ENCODE results near the gene MAPKAPK2.

DNA sequence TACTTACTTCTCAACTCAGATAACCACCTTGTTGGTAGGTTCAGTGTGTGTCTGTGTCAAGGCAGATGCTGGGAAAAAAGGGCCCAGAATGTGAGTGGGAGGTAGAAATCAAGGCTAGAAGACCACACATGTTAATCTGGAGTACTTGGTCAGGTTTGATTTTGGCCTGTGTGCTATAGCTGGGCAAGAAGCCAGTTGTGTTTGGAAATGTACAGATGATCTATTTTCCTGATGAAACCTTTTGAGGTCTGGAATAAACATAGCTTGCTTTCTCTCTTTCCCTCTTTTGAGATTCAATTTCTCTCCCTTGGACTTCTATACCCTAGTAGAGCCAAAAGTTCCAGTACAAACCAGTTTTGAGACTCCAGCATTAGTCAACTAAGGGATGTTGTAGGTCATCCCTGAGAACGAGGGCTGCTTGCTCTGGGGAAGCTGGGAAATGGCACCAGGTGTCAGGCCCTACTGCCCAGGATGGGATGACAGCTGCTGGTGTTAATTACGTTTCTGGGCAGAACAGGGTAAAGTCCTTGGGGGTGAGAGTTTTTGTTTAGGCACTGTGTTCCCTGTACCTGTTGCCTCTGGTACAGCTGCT is 15.8 kb downstream of the MAPKAPK2 start:
- TF ChIP-seq, protein P1, sequence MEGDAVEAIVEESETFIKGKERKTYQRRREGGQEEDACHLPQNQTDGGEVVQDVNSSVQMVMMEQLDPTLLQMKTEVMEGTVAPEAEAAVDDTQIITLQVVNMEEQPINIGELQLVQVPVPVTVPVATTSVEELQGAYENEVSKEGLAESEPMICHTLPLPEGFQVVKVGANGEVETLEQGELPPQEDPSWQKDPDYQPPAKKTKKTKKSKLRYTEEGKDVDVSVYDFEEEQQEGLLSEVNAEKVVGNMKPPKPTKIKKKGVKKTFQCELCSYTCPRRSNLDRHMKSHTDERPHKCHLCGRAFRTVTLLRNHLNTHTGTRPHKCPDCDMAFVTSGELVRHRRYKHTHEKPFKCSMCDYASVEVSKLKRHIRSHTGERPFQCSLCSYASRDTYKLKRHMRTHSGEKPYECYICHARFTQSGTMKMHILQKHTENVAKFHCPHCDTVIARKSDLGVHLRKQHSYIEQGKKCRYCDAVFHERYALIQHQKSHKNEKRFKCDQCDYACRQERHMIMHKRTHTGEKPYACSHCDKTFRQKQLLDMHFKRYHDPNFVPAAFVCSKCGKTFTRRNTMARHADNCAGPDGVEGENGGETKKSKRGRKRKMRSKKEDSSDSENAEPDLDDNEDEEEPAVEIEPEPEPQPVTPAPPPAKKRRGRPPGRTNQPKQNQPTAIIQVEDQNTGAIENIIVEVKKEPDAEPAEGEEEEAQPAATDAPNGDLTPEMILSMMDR (IDR thresholded peaks at IDR 0.05) = no peak
- TF ChIP-seq ZFX (IDR thresholded peaks at IDR 0.05; ENCODE audit: borderline replicate concordance) = no peak

Measured in 22Rv1 (cell line).